DLD1 (cell line): Measurements from ENCODE around the gene FHIT.

ENCODE experiments used
- in situ Hi-C: cut with HindIII; loops from 2 replicates; pipeline ENCODE4 v1.10.0; 2017; ENCODE audit warnings: low sequenced_read_pairs

FHIT gene

GRCh38 chr3:60095516-60095915 lies 1155.7 kb downstream of the FHIT start:
- in situ Hi-C loops: no loop called here

DNA sequence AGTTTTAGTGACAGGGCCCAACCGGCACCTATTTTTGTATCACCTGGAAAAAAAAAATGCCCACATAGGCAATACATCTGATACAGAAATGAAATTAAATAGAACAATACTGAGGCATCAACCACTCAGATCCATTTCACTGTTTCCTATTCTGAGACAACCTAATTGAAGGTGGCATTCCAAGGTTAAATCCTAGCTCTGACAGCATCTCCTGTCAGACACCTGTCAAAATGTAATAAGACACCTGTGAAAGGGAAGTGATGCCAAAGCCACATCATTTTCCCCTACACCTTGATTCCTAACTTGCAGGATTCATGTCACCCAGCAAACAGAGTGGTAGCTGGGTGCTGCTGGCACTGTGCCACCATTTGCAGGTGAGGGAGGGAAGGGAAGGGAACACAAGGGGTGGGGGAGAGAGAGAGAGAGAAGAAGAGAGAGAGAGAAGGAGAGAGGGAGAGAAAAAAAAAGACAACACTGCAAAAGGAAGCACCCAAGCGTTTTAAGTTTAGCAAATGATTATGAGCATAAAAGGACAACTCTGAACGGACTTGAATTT lies 1156.8 kb downstream of the FHIT start:
- in situ Hi-C loops: no loop called here

- in situ Hi-C loops: no loop called here
Measured at GRCh38 chr3:60090548-60090947, 1160.7 kb downstream of the FHIT start.

DNA sequence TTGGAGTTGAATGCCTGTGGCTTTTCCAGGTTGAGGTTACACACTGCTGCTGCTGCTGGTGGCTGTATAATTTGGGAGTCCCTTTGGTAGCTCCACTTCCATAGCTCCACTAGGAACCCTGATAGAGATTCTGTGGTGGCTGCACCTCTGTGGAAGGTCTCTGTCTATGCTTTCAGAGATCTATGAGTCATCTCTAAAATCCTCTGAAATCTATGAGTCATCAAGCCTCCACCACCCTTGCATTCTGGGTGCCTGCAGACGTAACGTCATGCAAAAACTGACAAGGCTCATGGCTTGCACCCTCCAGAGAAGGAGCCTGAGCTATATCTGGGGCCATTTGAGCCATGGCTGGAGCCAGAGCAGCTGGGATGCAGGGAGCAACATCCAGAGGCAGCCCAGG lies 1164.4 kb downstream of the FHIT start:
- in situ Hi-C loops: no loop called here

- in situ Hi-C loops: no loop called here
Measured at GRCh38 chr3:60085649-60086048, 1165.6 kb downstream of the FHIT start.

GRCh38 chr3:60081381-60082095 lies 1169.7 kb downstream of the FHIT start:
- in situ Hi-C loops: no loop called here

GRCh38 chr3:60080648-60081047 lies 1170.6 kb downstream of the FHIT start:
- in situ Hi-C loops: no loop called here

- in situ Hi-C loops: no loop called here
Measured at GRCh38 chr3:60079076-60079475, 1172.2 kb downstream of the FHIT start.

DNA sequence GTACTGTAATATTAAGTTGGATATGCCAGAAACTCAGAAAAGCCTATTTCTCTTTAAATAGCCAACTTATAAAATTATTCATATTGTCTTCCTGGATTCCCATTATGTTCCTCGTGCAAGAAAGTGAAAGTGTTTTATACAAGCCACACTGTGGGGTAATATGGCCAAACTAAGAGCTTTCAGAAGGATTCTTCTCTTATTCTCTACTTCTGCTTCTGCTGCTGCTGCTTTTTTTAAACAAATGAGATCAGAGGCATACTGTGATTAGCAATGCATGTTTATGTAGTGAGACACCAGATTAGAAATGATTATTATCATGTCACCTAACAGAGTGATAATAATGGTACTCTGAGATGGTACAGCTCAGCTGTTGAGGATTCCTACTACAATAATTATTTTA lies 1174.9 kb downstream of the FHIT start:
- in situ Hi-C loops: no loop called here

GRCh38 chr3:60073942-60074341 lies 1177.3 kb downstream of the FHIT start:
- in situ Hi-C loops: no loop called here

DNA sequence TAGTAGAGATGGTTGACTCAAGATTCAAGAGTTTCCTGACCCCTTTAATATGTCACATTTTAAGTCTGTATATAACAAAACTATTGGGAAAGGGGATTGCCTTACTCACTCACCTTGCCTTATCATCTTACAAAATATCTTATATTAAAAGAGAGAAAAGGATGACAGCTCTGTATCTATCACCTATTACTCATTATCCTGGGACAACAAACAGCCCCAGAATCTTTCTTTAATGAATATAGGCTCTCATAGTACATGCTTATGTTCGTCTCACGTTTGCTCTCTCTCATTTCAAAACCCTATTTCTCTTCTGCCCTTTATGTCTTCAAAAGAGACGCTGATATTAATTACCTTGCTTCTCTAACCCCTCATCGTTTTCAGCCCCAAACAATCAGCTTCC lies 1178.0 kb downstream of the FHIT start:
- in situ Hi-C loops: no loop called here

DNA sequence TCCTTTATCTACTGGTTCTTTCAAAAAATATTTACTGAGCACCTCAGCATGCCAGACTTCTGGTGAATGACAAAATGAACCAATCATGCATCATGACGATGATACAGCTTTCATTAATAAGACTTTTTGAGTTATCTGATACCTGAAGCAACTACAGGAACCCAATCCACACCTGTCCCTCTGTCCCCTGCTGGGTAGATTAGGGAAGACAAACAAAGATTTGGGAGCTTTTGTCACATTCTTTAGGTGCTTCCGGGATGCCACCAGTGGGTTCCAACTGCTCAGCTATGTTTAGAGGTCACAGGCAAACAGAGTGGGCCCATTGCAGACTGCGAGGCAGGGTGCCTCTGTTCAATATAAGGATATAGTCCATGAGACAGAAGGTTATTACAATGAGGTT lies 1180.9 kb downstream of the FHIT start:
- in situ Hi-C loops: no loop called here

DNA sequence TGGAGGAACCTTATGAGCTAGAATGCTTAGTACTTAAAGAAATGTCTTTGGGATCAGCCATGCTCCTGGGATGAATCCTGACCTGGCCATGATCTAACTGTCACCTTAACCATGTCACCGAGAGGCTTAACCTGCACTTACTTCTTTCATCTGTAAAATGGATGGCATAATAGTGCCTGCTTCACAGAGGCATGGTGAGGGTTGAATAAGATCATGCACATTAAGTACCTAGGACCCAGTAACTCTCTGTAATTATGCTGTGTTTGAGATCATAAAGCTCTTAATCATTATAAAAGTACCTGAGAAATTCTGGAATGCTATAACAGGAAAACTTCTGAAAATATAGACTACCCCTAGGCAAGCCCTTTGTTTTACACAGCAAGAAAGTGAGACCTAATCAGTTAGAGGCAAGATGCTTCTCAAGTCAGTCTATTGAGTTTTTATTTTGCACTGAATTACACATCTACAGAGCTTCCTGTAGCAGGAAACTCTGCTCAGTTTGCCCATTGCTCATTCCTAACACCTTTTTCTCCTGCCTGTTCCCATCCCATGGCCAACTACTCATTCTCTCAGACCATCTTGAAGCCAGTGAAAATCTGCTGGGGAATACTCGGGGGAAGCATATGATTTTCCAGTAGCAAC lies 1185.9 kb downstream of the FHIT start:
- in situ Hi-C loops: no loop called here

- in situ Hi-C loops: no loop called here
Measured at GRCh38 chr3:60064210-60065178, 1186.8 kb downstream of the FHIT start.

DNA sequence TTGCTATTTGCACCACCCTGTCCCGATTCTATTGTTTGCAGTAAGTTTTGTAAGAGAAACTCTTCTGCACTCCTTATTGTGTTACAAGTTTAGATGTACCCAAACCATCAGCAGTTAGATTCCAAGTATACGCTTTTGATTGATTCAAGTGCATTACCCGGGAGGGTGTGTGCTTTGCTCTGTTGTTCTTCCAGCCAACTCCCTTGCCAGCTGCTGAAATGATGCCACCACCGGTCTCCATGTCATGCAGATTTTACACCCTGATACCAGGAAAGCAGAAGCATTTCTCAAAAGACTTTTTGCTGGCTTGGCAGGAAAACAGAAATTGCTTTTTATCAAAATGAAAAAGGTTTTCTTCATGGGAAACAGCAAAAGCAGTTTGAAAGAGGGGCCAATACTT lies 1194.8 kb downstream of the FHIT start:
- in situ Hi-C loops: no loop called here

GRCh38 chr3:60055765-60056164 lies 1195.5 kb downstream of the FHIT start:
- in situ Hi-C loops: no loop called here

GRCh38 chr3:60053526-60054265 lies 1197.6 kb downstream of the FHIT start:
- in situ Hi-C loops: no loop called here

DNA sequence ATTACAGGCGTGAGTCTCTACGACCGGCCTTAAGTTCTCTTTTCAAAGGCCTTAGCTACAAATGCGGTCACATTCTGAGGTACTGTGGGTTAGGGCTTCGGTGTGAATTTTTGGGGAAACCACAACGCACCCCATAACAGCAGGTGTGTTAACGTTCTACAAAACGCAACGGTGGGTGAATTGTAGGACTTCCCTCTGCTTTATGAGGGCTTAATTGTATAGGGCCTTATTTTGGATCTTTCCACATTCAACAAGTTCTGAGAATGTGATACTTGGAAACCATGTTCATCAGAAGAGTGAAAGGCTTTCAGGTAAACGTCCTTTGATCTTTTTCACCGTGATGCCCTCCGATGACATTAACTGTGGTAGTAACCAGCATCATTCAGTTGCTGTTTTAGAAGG lies 1202.8 kb downstream of the FHIT start:
- in situ Hi-C loops: no loop called here

DNA sequence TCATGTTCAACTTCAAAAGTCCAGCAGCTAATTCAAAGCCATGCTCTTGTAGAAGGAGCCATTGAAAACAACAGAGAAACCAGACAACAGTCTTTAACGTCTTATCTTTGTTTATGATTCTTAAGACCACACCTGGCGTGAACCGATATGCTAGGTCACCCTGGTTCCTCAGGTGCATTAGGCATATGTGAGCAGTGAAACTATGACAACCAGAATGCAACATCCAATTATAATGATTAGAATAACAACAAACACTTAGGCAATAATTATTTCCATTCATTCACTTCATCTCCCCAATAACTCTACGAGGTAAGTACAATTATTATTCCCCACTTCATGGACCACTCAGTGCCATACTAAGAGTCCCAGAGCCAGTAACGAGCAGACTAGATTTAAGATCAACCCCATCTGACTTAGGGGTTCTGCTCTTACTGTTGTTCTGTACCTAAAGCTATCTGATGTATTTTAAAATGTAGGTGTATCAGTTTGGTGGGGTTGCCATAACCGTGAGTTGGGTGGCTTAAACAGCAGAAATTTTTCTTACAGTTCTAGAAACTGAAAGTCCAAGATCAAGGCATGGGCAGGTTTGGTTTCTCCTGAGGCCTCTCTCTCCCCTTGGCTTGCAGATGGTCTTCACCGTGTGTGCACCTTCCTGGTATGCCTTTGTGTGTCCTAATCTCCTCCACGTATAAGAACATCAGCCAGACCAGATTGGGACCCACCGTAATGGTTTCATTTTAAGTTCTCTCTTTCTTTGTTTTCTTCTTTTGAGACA lies 1203.6 kb downstream of the FHIT start:
- in situ Hi-C loops: no loop called here

GRCh38 chr3:60046210-60046609 lies 1205.0 kb downstream of the FHIT start:
- in situ Hi-C loops: no loop called here
